Mammary epithelial cell (primary cell): ENCODE data around the gene ESPNL.

Experiments used
- CTCF ChIP-seq, 2 donors: IDR thresholded peaks in 1 of 2; conservative IDR thresholded peaks in 1 of 2; 2 replicates each; pipeline ENCODE4 v1.5.1; 2011 to 2012; ENCODE audit warnings: inconsistent platforms in 2 of 2, low read length in 2 of 2, mild to moderate bottlenecking in 2 of 2, control low read depth in 1 of 2, low read depth in 1 of 2; ENCODE audit not compliant: insufficient read depth in 1 of 2; ENCODE audit errors: extremely low read depth in 1 of 2
- EZH2 ChIP-seq: IDR thresholded peaks from 2 replicates; pipeline ENCODE4 v1.6.1; 2012; ENCODE audit warnings: low read length, inconsistent platforms, borderline replicate concordance

- TF ChIP-seq CTCF (conservative IDR thresholded peaks at IDR 0.05 in 1 of 2, IDR thresholded peaks at IDR 0.05 in 1 of 2; ENCODE audit: extremely low read depth in 1 of 2, insufficient read depth in 1 of 2, low read depth in 1 of 2, low read length in 2 of 2), result no peak
- no peak for TF ChIP-seq EZH2
Observed at GRCh38 chr2:238104691-238105371, 4.7 kb downstream of the ESPNL start.
